GM18517 (cell line): ENCODE results near the gene MESP2.

Experiments used
- ATAC-seq: cut with Tn5 transposase; IDR thresholded peaks from one replicate; pipeline ENCODE4 v1.9.1; 2021; ENCODE audit warnings: mild to moderate bottlenecking, moderate library complexity; ENCODE audit not compliant: unreplicated experiment

MESP2 gene

GRCh38 chr15:89776274-89777072, at the start of gene MESP2:
TSS of gene MESP2 (plus strand) at chr15:89776332. CDS start at chr15:89776358, 26 bp downstream.
- no peak for ATAC-seq

DNA sequence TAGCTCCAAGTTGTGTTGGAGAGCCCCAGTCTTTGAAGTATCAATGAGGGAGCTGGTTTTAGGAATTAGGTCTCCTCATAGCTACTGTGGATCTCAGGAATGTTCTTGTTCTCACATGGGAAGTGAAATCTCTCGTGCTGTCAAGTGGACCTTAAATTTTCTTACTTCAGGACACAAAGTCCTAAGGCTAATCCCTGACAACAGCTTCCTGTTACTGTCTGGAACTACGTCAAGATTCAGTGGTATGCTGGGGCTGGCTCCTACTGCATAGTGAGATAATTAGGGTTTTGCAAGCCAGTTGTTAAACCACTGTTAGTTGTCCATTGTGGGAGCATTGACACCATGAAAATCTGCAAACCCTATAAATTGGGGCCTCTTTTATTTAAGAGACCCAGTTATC, 47.9 kb upstream of the MESP2 start:
- ATAC-seq = no peak

DNA sequence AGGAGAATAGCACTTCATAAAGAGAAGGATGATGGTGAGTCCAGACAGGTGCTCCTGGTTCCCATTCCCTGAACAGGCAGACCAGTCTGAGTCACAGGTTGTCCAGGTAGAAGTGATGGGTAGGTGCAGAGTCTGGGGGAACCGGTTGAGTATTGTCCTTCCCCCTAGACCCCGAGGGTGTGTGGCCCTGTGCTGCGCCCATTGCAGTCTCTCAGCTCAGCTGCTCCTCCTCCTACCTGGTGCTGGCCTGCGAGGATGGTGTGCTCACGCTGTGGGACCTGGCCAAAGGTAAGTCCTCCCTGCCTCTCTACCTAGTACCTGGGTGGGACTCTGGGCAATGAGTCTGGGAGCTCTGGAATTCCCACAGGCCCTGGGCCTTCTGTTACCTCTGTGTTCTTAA, 44.9 kb upstream of the MESP2 start:
- no peak for ATAC-seq

DNA sequence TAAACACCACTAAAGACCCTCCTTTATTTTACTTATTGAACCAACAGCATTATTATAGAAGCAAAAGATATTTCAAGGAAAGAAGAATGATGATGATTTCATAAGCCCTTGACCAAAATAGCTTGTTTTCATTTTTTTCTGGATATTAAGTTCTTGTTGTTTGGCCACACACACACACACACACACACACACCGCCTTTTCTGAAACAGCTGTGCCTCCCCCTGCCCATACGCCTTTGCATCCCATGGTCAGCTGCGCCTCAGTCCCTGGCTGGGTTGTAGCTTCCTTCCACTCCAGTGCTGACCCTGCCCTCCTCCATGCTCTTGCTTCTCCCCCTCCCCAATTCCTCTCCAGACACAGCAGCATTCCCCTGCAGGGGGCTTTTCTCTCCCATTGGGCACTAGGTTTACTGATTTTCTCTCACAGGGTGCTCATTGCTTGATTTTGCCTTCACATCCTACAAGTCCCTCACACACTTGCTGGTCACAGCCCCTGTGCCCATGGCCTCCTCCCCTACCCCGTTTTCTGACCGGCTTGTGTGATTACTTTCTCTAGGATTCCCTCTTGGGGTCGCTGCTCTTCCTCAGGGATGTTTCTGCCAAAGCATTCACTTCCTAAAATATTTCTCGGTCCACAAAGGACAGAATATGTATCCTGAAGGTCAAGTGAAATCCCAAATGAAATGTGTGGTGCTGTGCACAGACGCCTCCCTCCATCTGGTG, 43.5 kb upstream of the MESP2 start:
- ATAC-seq = no peak

DNA sequence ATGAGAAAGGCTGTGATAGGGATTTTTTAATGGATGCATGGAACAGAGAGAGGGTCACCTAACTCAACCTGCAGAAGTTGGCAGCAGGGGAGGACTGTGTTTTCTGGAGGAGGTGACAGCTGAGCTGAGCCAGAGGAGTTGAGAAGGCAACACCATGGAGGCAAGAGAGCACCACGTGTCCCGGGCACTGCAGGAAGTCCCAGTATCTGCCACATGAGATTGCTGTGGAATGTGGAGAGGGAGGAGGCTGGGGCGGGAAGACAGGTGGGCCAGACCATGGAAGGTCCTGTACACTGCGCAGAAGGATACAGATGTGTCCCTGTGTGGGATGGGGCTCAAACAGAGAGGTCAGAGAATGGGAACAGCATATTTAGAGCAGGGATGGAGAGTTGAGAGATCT, 40.4 kb upstream of the MESP2 start:
- no peak for ATAC-seq

- no peak for ATAC-seq
Measured at GRCh38 chr15:89740137-89740536, 36.0 kb upstream of the MESP2 start.

DNA sequence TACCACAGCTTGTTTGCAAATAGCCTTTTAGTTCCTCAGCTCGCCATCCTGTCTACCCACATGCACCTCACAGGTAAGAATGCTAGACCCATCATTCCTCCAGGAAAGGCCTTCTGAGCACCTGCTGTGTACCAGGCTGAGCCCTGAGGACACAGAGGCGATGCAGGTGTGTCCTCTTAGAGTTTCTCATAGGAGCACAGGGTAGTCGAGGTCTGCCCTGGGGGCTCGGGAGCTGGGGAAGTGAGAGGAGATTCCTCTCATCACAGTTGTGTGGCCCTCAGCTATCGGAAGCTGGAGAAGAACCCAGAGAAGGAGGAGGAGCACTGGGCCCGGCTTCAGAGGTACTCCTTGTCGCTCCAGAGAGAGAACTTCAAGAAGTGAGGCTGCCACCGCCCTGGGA, 33.1 kb upstream of the MESP2 start:
- no peak for ATAC-seq

DNA sequence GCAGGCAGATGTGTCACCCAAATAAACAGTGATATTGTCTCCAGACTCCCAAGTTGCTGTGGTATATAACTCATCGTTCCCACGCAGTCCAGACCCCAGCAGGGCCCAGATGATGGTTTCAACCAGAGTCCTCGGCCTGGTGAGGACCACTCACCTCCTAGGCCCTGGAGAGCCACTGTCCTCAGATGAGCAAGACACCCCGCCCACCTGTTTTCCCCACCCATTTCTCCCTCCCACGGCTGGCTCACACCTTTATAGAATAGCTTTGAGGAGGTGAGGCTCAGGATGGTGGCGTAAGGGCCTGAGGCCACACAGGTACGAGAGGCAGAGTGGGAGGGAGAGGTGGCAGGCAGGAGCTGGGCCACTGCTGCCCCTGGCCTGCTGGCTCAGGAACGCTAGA, 32.5 kb upstream of the MESP2 start:
- ATAC-seq = no peak

GRCh38 chr15:89745131-89745530, 31.0 kb upstream of the MESP2 start:
- ATAC-seq = no peak

- no peak for ATAC-seq
Measured at GRCh38 chr15:89745768-89746167, 30.4 kb upstream of the MESP2 start.

- ATAC-seq = no peak
Measured at GRCh38 chr15:89746386-89746780, 29.7 kb upstream of the MESP2 start.

GRCh38 chr15:89747708-89748682, 28.1 kb upstream of the MESP2 start:
- no peak for ATAC-seq

GRCh38 chr15:89749054-89749453, 27.1 kb upstream of the MESP2 start:
- no peak for ATAC-seq

DNA sequence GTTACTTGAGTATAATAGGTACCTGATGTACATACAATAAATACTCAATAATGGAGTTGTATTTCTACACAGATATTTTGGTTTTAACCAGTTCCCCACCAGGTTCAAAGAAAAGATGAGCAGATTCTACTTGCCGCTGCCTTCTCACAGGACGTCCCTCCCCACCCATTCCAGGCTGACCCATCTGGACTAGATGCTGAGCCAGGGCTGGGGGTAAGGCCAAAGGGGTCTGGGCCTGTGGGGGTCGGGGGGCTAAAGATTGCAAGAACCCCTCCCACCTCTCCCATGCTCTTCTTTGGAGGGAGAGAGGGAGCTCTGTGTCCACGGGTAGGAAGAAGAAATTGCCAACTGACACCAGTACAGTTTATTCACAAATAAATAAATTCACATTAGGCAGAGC, 26.6 kb upstream of the MESP2 start:
- ATAC-seq = no peak

DNA sequence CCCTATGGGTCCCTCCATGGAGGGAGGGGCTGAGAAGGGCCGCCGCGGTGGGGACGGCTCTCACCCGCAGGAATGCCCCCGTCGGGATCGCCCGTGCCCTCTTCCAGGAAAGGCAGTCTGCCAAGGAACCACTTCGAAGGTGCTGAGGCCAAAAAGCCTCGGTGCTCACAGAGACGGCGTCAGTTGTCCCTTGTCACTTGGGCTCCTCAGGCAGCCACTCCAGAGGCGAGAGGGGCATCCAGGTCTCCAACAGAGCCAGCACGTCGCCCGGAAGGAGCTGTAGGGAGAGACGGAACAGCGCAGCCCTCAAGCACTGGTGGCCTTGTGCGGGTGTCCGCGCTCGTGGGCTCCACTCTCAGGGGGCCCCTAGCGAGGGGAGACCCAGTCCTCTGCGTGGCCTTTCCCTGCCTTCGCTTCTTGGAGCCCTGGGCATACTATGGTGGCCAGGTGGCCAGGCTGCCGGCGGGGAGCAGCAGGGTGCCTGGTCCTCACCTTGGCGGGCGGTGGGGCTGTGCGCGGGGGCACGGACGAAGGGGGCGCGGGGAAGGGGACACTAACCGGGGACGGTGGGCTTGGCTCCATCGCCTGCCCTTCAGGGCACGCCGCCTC, 26.1 kb upstream of the MESP2 start:
- no peak for ATAC-seq

GRCh38 chr15:89750560-89751542, 25.3 kb upstream of the MESP2 start, which contains the start of gene MESP1:
TSS of gene MESP1 (minus strand) at chr15:89751249. CDS start at chr15:89751231, 18 bp downstream.
- peak; percentile 94 for ATAC-seq

- ATAC-seq = no peak
Measured at GRCh38 chr15:89751748-89752147, 24.4 kb upstream of the MESP2 start.

DNA sequence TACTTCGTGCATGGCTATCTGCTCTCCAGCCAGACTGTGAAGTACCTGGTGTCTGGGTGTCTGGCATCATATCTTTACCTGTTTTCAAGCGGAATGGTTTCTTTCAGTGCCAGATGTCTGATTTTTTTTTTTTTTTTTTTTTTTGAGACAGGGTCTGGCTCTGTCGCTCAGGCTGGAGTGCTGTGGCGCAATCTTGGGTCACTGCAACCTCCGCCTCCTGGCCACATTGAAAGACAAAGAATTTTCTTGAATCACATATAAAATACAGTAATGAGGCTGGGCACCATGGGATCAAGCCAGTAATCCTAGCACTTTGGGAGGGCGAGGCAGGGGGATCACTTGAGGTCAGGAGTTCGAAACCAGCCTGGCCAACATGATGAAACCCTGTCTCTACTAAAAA, 22.3 kb upstream of the MESP2 start:
- ATAC-seq = no peak

DNA sequence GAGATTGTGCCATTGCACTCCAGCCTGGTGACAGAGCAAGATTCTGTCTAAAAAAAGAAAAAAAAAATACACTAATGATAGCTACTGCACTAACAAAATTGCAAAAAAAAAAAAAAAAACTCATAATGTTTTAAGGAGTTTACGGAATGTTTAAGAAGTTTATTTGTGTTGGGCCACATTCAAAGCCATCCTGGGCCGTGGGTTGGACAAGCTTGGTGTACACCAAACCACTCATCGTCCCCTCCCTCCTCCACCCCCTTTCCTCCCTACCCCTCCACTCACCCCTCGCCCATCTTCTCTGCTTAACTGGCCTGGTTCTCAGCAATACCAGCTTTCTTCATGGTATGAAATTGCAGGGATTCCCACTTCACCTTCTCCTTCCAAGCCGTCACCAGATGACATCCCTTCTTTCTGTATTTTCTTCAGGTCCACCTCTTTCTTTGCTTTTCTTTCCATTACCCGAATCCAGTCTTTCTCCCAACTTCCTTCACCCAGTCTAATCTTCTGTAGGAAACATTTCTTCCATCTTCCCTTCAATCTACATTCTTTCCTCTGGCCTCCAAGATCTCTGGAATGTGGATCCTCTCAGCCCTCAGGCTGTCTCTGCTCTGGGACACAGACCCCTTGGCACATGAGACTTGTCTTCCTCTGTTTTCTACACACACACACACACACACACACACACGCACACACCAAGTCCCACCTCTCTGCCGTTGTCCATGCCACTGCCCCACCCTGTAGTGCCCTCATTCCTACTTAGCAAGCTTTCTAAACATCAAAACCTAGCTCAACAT, 21.6 kb upstream of the MESP2 start:
- ATAC-seq = no peak
